ENCODE results near the gene SECTM1.

- no peak for TF ChIP-seq RAD21 (IDR thresholded peaks at IDR 0.05; ENCODE audit: low read depth)
- TF ChIP-seq REST (IDR thresholded peaks at IDR 0.05; ENCODE audit: low read depth), result no peak
- no peak for TF ChIP-seq CREB1 (IDR thresholded peaks at IDR 0.05; ENCODE audit: low read depth)
- TF ChIP-seq EP300 (IDR thresholded peaks at IDR 0.05; ENCODE audit: borderline replicate concordance), result no peak
These were observed 3.8 kb downstream of the SECTM1 start for GRCh38 chr17:82329683-82330321.
